Liver (tissue), 9 donors: ENCODE data around the gene TIMM13. TPM values are rescaled to one million over a fixed set of nuclear protein-coding genes. Genes with fewer than 3 reads are reported as not detected.

Experiments
- DNase-seq: peaks from one replicate; pipeline ENCODE4 v3.0.0-alpha.2; 2017; ENCODE audit warnings: low spot score
- H3K27ac ChIP-seq, 2 donors: one replicate each; pipeline ENCODE4 v1.7.0; 2013; ENCODE audit warnings: inconsistent platforms in 2 of 2, low read length in 2 of 2, control low read depth in 1 of 2, low read depth in 1 of 2, mild to moderate bottlenecking in 1 of 2
- H3K27me3 ChIP-seq, 4 donors: one replicate each; pipeline versions ENCODE4 v1.6.1 to v1.7.0; 2013; ENCODE audit warnings: low read length in 3 of 4, inconsistent platforms in 1 of 4, mild to moderate bottlenecking in 1 of 4, moderate library complexity in 1 of 4; ENCODE audit not compliant: control insufficient read depth in 4 of 4, insufficient read depth in 4 of 4
- H3K36me3 ChIP-seq, 4 donors: one replicate each; pipeline versions ENCODE4 v1.6.1 to v1.7.0; 2013; ENCODE audit warnings: low read length in 3 of 4, mild to moderate bottlenecking in 3 of 4, low read depth in 1 of 4, moderate library complexity in 1 of 4; ENCODE audit not compliant: control insufficient read depth in 4 of 4, insufficient read depth in 3 of 4
- H3K4me1 ChIP-seq, 4 donors: one replicate each; pipeline versions ENCODE4 v1.6.1 to v1.7.0; 2013; ENCODE audit warnings: low read length in 3 of 4, mild to moderate bottlenecking in 3 of 4, moderate library complexity in 1 of 4; ENCODE audit not compliant: control insufficient read depth in 4 of 4, insufficient read depth in 4 of 4
- H3K4me3 ChIP-seq, 3 donors: one replicate each; pipeline versions ENCODE4 v1.6.1 to v1.7.0; 2013; ENCODE audit warnings: low read length in 3 of 3, control low read depth in 1 of 3, low read depth in 1 of 3, mild to moderate bottlenecking in 1 of 3
- H3K9ac ChIP-seq, 2 donors: one replicate each; pipeline ENCODE4 v1.7.0; 2013; ENCODE audit warnings: low read length in 2 of 2, mild to moderate bottlenecking in 2 of 2, moderate library complexity in 2 of 2, control low read depth in 1 of 2, low read depth in 1 of 2
- H3K9me3 ChIP-seq, 4 donors: one replicate each; pipeline versions ENCODE4 v1.6.1 to v1.7.0; 2013; ENCODE audit warnings: low read length in 3 of 4; ENCODE audit not compliant: control insufficient read depth in 4 of 4
- ATF3 ChIP-seq: IDR thresholded peaks from 2 replicates; pipeline ENCODE4 v1.6.1; 2016; ENCODE audit warnings: antibody characterized with exemption
- CTCF ChIP-seq: fragments of 150-350 bp; IDR thresholded peaks from 2 replicates; pipeline ENCODE4 v1.5.1; 2017; ENCODE audit warnings: improper control_type of control experiment, low read depth, low read length; ENCODE audit not compliant: missing input control
- EGR1 ChIP-seq, 2 donors: IDR thresholded peaks; 2 replicates each; pipeline ENCODE4 v1.6.1; 2016 to 2018; ENCODE audit warnings: antibody characterized with exemption in 2 of 2, low read depth in 2 of 2
- FOXA1 ChIP-seq: IDR thresholded peaks from 2 replicates; pipeline ENCODE4 v1.6.1; 2016; ENCODE audit warnings: antibody characterized with exemption
- FOXA2 ChIP-seq: IDR thresholded peaks from 2 replicates; pipeline ENCODE4 v1.6.1; 2016; ENCODE audit warnings: antibody characterized with exemption
- GABPA ChIP-seq, 2 donors: IDR thresholded peaks in 1 of 2; conservative IDR thresholded peaks in 1 of 2; 2 replicates each; pipeline ENCODE4 v1.6.1; 2016; ENCODE audit warnings: antibody characterized with exemption in 2 of 2, mild to moderate bottlenecking in 1 of 2, moderate library complexity in 1 of 2
- HNF4A ChIP-seq, 2 donors: conservative IDR thresholded peaks; 2 replicates each; pipeline ENCODE4 v1.6.1; 2016; ENCODE audit warnings: antibody characterized with exemption in 2 of 2, mild to moderate bottlenecking in 2 of 2
- HNF4G ChIP-seq: IDR thresholded peaks from 2 replicates; pipeline ENCODE4 v1.6.1; 2016; ENCODE audit warnings: antibody characterized with exemption
- JUND ChIP-seq, 2 donors: IDR thresholded peaks; 2 replicates each; pipeline ENCODE4 v1.6.1; 2016; ENCODE audit warnings: antibody characterized with exemption in 2 of 2
- MAX ChIP-seq: IDR thresholded peaks from 2 replicates; pipeline ENCODE4 v1.6.1; 2016; ENCODE audit warnings: antibody characterized with exemption
- NR2F2 ChIP-seq: IDR thresholded peaks from 2 replicates; pipeline ENCODE4 v1.6.1; 2016; ENCODE audit warnings: antibody characterized with exemption
- RAD21 ChIP-seq, 2 donors: IDR thresholded peaks; 2 replicates each; pipeline ENCODE4 v1.6.1; 2016; ENCODE audit warnings: antibody characterized with exemption in 2 of 2, mild to moderate bottlenecking in 2 of 2
- REST ChIP-seq: IDR thresholded peaks from 2 replicates; pipeline ENCODE4 v1.6.1; 2016; ENCODE audit warnings: antibody characterized with exemption, mild to moderate bottlenecking
- RXRA ChIP-seq, 2 donors: IDR thresholded peaks; 2 replicates each; pipeline ENCODE4 v1.6.1; 2017 to 2018; ENCODE audit warnings: antibody characterized with exemption in 2 of 2, mild to moderate bottlenecking in 1 of 2
- SP1 ChIP-seq: IDR thresholded peaks from 2 replicates; pipeline ENCODE4 v1.6.1; 2018; ENCODE audit warnings: antibody characterized with exemption, mild to moderate bottlenecking
- TAF1 ChIP-seq: conservative IDR thresholded peaks from 2 replicates; pipeline ENCODE4 v1.6.1; 2016; ENCODE audit warnings: antibody characterized with exemption, mild to moderate bottlenecking
- YY1 ChIP-seq: IDR thresholded peaks from 2 replicates; pipeline ENCODE4 v1.6.1; 2016; ENCODE audit warnings: antibody characterized with exemption, mild to moderate bottlenecking
- ZBTB33 ChIP-seq: IDR thresholded peaks from 2 replicates; pipeline ENCODE4 v1.6.1; 2016; ENCODE audit warnings: antibody characterized with exemption
- WGBS: extraction: QIAGEN DNeasy Blood & Tissue Kit; methylation state at CpG from one replicate; pipeline ENCODE4 v1.1.7; 2013; 5-methylcytosine and 5-hydroxymethylcytosine counted together
- polyA plus RNA-seq, 2 donors: library from polyadenylated mRNA; stranded (reverse) in 1 of 2; unstranded in 1 of 2; fragments of 200-250 nt in 1 of 2; fragments of >200 nt in 1 of 2; fragmentation: Nextera tagmentation in 1 of 2; extraction: Ambion mirVana in 1 of 2; gene quantifications; one replicate each; pipeline versions ENCODE4 v1.2.1 to v1.2.3, GENCODE V29; 2013 to 2015
- total RNA-seq, 2 donors: library from RNA; depleted of rRNA; stranded (reverse); fragments of >200 nt; gene quantifications; one replicate each; pipeline ENCODE4 v1.2.3, GENCODE V29; 2014
- donor health status: healthy.
- donor health status: healthy.
- donor health status: healthy.
- donor health status: healthy.
- donor health status: healthy.

TIMM13 gene
- total and polyA plus RNA-seq, 4 donors: 21.6 to 137 (median 43.4) TPM

GRCh38 chr19:2392366-2392765, 35.0 kb downstream of the TIMM13 start:
- Histone ChIP-seq H3K27me3 (no peaks in the 10 kb centered on the region), H3K4me3 (no peak overlapping the region), H3K9me3 (no peaks in the 10 kb centered on the region), H3K9ac (no peak overlapping the region), H3K4me1 (peaks cover 4 to 23% (median 12%) of the 10 kb centered on the region in 4 donors), H3K27ac (no peak overlapping the region), H3K36me3 (no peaks in the 10 kb centered on the region)
- WGBS: 79% methylated on average over 7 of the region's 7 CpGs
- no peak for DNase-seq
- TF ChIP-seq RXRA (IDR thresholded peaks at IDR 0.05) (no peak), HNF4G (no peak), EGR1 (IDR thresholded peaks at IDR 0.05; ENCODE audit: low read depth in 2 of 2) (no peak), REST (no peak), FOXA2 (no peak), RAD21 (IDR thresholded peaks at IDR 0.05) (no peak), YY1 (no peak), TAF1 (no peak), CTCF (no peak), JUND (IDR thresholded peaks at IDR 0.05) (no peak), MAX (no peak), HNF4A (conservative IDR thresholded peaks at IDR 0.05) (no peak), NR2F2 (no peak), ZBTB33 (no peak), SP1 (no peak), ATF3 (no peak), GABPA (IDR thresholded peaks at IDR 0.05 in 1 of 2, conservative IDR thresholded peaks at IDR 0.05 in 1 of 2) (no peak), FOXA1 (no peak)
